ENCODE results near the gene SLC2A9.

The SLC2A9 gene

GRCh38 chr4:9820343-9820742 is 201.0 kb downstream of the SLC2A9 start:
- Histone ChIP-seq H3K9ac (ENCODE audit: low read length) (no peak overlapping the region), H2AFZ (ENCODE audit: low read depth, low read length, severe bottlenecking) (no peak overlapping the region), H3K9me3 (ENCODE audit: insufficient read depth, low read length) (no peaks in the 10 kb centered on the region), H3K27me3 (ENCODE audit: low read length) (no peaks in the 10 kb centered on the region), H3F3A (ENCODE audit: insufficient read depth) (no peaks in the 10 kb centered on the region), H3K36me3 (ENCODE audit: low read length) (no peaks in the 10 kb centered on the region), H3K79me2 (ENCODE audit: insufficient read depth, low read length) (no peaks in the 10 kb centered on the region), H3K9me2 (replicated peaks; ENCODE audit: insufficient read depth, low read length) (no peaks in the 10 kb centered on the region), H3K4me3 (ENCODE audit: insufficient read depth, low read length, poor library complexity, severe bottlenecking) (no peak overlapping the region), H3K4me2 (ENCODE audit: low read depth, low read length, poor library complexity, severe bottlenecking) (no peak overlapping the region), H4K20me1 (ENCODE audit: low read depth, low read length) (no peaks in the 10 kb centered on the region), H3K27ac (ENCODE audit: low read depth, low read length) (no peak overlapping the region)
- TF ChIP-seq, protein P1, sequence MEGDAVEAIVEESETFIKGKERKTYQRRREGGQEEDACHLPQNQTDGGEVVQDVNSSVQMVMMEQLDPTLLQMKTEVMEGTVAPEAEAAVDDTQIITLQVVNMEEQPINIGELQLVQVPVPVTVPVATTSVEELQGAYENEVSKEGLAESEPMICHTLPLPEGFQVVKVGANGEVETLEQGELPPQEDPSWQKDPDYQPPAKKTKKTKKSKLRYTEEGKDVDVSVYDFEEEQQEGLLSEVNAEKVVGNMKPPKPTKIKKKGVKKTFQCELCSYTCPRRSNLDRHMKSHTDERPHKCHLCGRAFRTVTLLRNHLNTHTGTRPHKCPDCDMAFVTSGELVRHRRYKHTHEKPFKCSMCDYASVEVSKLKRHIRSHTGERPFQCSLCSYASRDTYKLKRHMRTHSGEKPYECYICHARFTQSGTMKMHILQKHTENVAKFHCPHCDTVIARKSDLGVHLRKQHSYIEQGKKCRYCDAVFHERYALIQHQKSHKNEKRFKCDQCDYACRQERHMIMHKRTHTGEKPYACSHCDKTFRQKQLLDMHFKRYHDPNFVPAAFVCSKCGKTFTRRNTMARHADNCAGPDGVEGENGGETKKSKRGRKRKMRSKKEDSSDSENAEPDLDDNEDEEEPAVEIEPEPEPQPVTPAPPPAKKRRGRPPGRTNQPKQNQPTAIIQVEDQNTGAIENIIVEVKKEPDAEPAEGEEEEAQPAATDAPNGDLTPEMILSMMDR (IDR thresholded peaks at IDR 0.05; ENCODE audit: insufficient read depth, low read length, poor library complexity, severe bottlenecking) = no peak
- TF ChIP-seq EZH2phosphoT487 (conservative IDR thresholded peaks at IDR 0.05; ENCODE audit: low read length) = no peak

GRCh38 chr4:9816285-9816684 is 205.0 kb downstream of the SLC2A9 start:
- Histone ChIP-seq H3K36me3 (ENCODE audit: low read length) (no peaks in the 10 kb centered on the region), H3K27ac (ENCODE audit: low read depth, low read length) (no peak overlapping the region), H3K27me3 (ENCODE audit: low read length) (no peaks in the 10 kb centered on the region), H3K9me2 (replicated peaks; ENCODE audit: insufficient read depth, low read length) (no peaks in the 10 kb centered on the region), H3K4me3 (ENCODE audit: insufficient read depth, low read length, poor library complexity, severe bottlenecking) (no peak overlapping the region), H3K79me2 (ENCODE audit: insufficient read depth, low read length) (no peaks in the 10 kb centered on the region), H3F3A (ENCODE audit: insufficient read depth) (no peaks in the 10 kb centered on the region), H4K20me1 (ENCODE audit: low read depth, low read length) (no peaks in the 10 kb centered on the region), H2AFZ (ENCODE audit: low read depth, low read length, severe bottlenecking) (no peak overlapping the region), H3K9ac (ENCODE audit: low read length) (no peak overlapping the region), H3K4me2 (ENCODE audit: low read depth, low read length, poor library complexity, severe bottlenecking) (no peak overlapping the region), H3K9me3 (ENCODE audit: insufficient read depth, low read length) (no peaks in the 10 kb centered on the region)
- TF ChIP-seq EZH2phosphoT487 (conservative IDR thresholded peaks at IDR 0.05; ENCODE audit: low read length) = no peak
- TF ChIP-seq, protein P1 (IDR thresholded peaks at IDR 0.05; ENCODE audit: insufficient read depth, low read length, poor library complexity, severe bottlenecking) = no peak

DNA sequence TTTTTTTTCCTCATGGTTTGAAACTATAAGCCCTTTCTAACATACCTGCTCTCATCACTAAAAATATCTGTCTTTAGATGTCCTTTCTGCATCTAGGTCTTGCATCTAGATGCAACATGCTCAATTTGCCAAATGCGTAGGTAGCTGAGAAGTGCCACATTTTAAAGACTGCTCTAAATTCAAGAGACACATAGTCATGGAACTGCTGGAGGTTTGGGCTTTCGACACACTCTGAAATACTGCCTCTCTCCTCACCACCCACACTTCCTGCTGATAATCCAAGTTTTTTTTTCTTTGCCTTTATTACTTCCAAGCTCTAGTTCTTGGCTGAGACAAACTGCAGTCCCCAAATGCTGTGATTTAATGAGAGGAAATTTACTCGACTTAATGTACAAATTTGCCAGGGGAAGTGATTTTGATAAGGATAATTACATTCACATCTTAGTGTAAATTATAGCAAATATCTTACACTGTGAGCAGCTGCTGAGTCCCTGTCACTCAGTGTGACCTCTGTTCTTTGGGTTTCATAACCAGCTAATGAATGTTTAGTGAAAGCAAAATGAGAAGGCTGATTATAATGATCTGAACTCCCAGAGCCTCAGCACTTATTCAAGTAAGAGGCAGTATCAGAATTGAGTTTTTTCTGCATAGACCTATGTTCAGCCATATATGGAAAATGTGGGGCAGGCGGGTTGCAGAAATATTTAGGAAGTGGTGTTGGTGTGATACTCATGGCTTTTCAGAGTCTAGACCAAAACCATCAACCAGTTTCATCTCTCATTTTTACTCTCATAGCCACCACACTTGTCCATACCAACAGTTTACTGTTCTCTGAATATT is 208.6 kb downstream of the SLC2A9 start:
- Histone ChIP-seq H3K4me2 (ENCODE audit: low read depth, low read length, poor library complexity, severe bottlenecking) (no peak overlapping the region), H3K9ac (ENCODE audit: low read length) (no peak overlapping the region)
- TF ChIP-seq, protein P1 (IDR thresholded peaks at IDR 0.05; ENCODE audit: insufficient read depth, low read length, poor library complexity, severe bottlenecking) = no peak
- no peak for TF ChIP-seq EZH2phosphoT487 (conservative IDR thresholded peaks at IDR 0.05; ENCODE audit: low read length)

More for the DNA sequence above, 208.6 kb downstream of the SLC2A9 start:
- Histone ChIP-seq H2AFZ (ENCODE audit: low read depth, low read length, severe bottlenecking) (no peak overlapping the region), H3K79me2 (ENCODE audit: insufficient read depth, low read length) (no peaks in the 10 kb centered on the region), H3K36me3 (ENCODE audit: low read length) (no peaks in the 10 kb centered on the region), H3K27ac (ENCODE audit: low read depth, low read length) (no peak overlapping the region), H3F3A (ENCODE audit: insufficient read depth) (no peaks in the 10 kb centered on the region), H3K27me3 (ENCODE audit: low read length) (no peaks in the 10 kb centered on the region), H3K4me3 (ENCODE audit: insufficient read depth, low read length, poor library complexity, severe bottlenecking) (no peak overlapping the region), H3K9me3 (ENCODE audit: insufficient read depth, low read length) (no peaks in the 10 kb centered on the region), H4K20me1 (ENCODE audit: low read depth, low read length) (no peaks in the 10 kb centered on the region), H3K9me2 (replicated peaks; ENCODE audit: insufficient read depth, low read length) (no peaks in the 10 kb centered on the region)

Measured in SU-DHL-6 (cell line).